ENCODE results near the gene GKAP1. TPM values are rescaled to one million over a fixed set of nuclear protein-coding genes. Genes with fewer than 3 reads are reported as not detected.

The GKAP1 gene
- total and polyA plus RNA-seq, 4 donors, result 3.2 to 10.9 (median 4.8) TPM

DNA sequence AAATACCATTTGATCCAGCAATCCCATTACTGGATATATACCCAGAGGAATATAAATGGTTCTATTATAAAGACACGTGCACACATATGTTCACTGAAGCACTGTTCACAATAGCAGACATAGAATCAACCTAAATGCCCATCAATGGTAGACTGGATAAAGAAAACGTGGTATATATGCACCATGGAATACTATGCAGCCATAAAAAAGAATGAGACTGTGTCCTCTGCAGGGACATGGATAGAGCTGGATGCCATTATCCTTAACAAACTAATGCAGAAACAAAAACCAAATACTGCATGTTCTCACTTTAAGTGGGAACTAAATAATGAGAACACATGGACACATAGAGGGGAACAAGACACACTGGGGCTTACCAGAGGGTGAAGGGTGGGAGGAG lies 39.4 kb downstream of the GKAP1 start:
- no peak overlapping the region for H3K9ac ChIP-seq (ENCODE audit: low read depth in 1 of 2, low read length in 2 of 2)
- no peaks in the 10 kb centered on the region for H3K9me3 ChIP-seq (ENCODE audit: control insufficient read depth in 4 of 4, low read length in 3 of 4)
- no peak for DNase-seq (ENCODE audit: low spot score)
- no peaks in the 10 kb centered on the region for H3K27me3 ChIP-seq (ENCODE audit: control insufficient read depth in 4 of 4, insufficient read depth in 4 of 4, low read length in 3 of 4)
- H3K4me1 ChIP-seq (ENCODE audit: control insufficient read depth in 4 of 4, insufficient read depth in 4 of 4, low read length in 3 of 4), result no peaks in the 10 kb centered on the region
- H3K36me3 ChIP-seq (ENCODE audit: control insufficient read depth in 4 of 4, insufficient read depth in 3 of 4, low read depth in 1 of 4, low read length in 3 of 4), result peaks cover 0 to 7% (median 3%) of the 10 kb centered on the region in 4 donors
- WGBS, result 97% methylated on average over 2 of the region's 2 CpGs
- H3K4me3 ChIP-seq (ENCODE audit: low read depth in 1 of 3, low read length in 3 of 3), result no peak overlapping the region
- TF ChIP-seq, protein P1, sequence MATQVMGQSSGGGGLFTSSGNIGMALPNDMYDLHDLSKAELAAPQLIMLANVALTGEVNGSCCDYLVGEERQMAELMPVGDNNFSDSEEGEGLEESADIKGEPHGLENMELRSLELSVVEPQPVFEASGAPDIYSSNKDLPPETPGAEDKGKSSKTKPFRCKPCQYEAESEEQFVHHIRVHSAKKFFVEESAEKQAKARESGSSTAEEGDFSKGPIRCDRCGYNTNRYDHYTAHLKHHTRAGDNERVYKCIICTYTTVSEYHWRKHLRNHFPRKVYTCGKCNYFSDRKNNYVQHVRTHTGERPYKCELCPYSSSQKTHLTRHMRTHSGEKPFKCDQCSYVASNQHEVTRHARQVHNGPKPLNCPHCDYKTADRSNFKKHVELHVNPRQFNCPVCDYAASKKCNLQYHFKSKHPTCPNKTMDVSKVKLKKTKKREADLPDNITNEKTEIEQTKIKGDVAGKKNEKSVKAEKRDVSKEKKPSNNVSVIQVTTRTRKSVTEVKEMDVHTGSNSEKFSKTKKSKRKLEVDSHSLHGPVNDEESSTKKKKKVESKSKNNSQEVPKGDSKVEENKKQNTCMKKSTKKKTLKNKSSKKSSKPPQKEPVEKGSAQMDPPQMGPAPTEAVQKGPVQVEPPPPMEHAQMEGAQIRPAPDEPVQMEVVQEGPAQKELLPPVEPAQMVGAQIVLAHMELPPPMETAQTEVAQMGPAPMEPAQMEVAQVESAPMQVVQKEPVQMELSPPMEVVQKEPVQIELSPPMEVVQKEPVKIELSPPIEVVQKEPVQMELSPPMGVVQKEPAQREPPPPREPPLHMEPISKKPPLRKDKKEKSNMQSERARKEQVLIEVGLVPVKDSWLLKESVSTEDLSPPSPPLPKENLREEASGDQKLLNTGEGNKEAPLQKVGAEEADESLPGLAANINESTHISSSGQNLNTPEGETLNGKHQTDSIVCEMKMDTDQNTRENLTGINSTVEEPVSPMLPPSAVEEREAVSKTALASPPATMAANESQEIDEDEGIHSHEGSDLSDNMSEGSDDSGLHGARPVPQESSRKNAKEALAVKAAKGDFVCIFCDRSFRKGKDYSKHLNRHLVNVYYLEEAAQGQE (IDR thresholded peaks at IDR 0.05), result no peak
- TF ChIP-seq TAF1 (conservative IDR thresholded peaks at IDR 0.05) (no peak), EGR1 (IDR thresholded peaks at IDR 0.05; ENCODE audit: low read depth in 2 of 2) (no peak), FOXA1 (IDR thresholded peaks at IDR 0.05) (no peak), FOXA2 (IDR thresholded peaks at IDR 0.05) (no peak), RAD21 (IDR thresholded peaks at IDR 0.05) (no peak)
- TF ChIP-seq, protein P2, sequence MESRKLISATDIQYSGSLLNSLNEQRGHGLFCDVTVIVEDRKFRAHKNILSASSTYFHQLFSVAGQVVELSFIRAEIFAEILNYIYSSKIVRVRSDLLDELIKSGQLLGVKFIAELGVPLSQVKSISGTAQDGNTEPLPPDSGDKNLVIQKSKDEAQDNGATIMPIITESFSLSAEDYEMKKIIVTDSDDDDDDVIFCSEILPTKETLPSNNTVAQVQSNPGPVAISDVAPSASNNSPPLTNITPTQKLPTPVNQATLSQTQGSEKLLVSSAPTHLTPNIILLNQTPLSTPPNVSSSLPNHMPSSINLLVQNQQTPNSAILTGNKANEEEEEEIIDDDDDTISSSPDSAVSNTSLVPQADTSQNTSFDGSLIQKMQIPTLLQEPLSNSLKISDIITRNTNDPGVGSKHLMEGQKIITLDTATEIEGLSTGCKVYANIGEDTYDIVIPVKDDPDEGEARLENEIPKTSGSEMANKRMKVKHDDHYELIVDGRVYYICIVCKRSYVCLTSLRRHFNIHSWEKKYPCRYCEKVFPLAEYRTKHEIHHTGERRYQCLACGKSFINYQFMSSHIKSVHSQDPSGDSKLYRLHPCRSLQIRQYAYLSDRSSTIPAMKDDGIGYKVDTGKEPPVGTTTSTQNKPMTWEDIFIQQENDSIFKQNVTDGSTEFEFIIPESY (IDR thresholded peaks at IDR 0.05), result no peak
- no peak overlapping the region for H3K27ac ChIP-seq (ENCODE audit: low read depth in 1 of 2, low read length in 2 of 2)

DNA sequence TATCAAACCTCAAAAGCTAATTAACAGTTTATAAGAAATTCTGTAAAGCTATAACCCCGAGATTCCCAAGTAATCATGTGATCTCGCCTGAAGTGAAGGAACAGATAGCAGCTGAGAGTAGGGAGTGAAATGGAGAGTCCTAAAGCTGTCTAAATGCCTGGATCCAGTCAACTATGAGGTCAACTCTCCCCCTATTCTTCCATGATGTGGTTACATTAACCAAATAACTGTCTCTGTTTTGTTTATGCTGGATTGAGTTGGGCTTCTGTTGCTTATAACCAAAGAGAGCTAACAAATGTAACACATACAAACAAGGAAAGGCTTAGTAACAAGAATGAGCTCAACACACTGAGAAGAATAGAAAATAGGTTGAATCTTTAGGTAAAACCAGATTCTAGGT lies 41.6 kb downstream of the GKAP1 start:
- 93% methylated on average over 2 of the region's 2 CpGs for WGBS
- no peaks in the 10 kb centered on the region for H3K27me3 ChIP-seq (ENCODE audit: control insufficient read depth in 4 of 4, insufficient read depth in 4 of 4, low read length in 3 of 4)
- H3K36me3 ChIP-seq (ENCODE audit: control insufficient read depth in 4 of 4, insufficient read depth in 3 of 4, low read depth in 1 of 4, low read length in 3 of 4), result peaks cover 0 to 5% (median 0%) of the 10 kb centered on the region in 4 donors
- no peaks in the 10 kb centered on the region for H3K4me1 ChIP-seq (ENCODE audit: control insufficient read depth in 4 of 4, insufficient read depth in 4 of 4, low read length in 3 of 4)
- no peak for TF ChIP-seq NR2F2 (IDR thresholded peaks at IDR 0.05)
- H3K27ac ChIP-seq (ENCODE audit: low read depth in 1 of 2, low read length in 2 of 2), result no peak overlapping the region
- H3K4me3 ChIP-seq (ENCODE audit: low read depth in 1 of 3, low read length in 3 of 3), result no peak overlapping the region
- no peak for DNase-seq (ENCODE audit: low spot score)
- H3K9ac ChIP-seq (ENCODE audit: low read depth in 1 of 2, low read length in 2 of 2), result no peak overlapping the region
- no peaks in the 10 kb centered on the region for H3K9me3 ChIP-seq (ENCODE audit: control insufficient read depth in 4 of 4, low read length in 3 of 4)

DNA sequence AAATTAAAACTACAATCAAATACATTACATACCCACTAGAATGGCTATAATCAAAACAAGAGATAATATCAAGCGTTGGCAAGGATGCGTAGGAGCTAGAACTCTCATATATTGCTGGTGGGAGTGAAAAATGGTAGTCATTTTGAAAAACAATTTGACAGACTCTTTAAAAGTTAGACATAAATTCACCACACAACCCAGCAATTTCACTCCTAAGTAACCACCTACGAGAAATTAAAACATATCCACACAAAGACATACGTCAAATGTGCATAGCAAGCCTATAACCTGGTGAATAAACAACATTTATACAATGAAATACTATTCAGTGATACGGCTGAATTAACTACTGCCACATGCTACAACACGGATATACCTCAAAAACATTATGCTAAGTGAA lies 44.7 kb downstream of the GKAP1 start:
- DNase-seq (ENCODE audit: low spot score), result no peak
- peaks cover 0 to 2% (median 0%) of the 10 kb centered on the region in 4 donors for H3K36me3 ChIP-seq (ENCODE audit: control insufficient read depth in 4 of 4, insufficient read depth in 3 of 4, low read depth in 1 of 4, low read length in 3 of 4)
- H3K9ac ChIP-seq (ENCODE audit: low read depth in 1 of 2, low read length in 2 of 2), result no peak overlapping the region
- H3K27ac ChIP-seq (ENCODE audit: low read depth in 1 of 2, low read length in 2 of 2), result no peak overlapping the region
- H3K4me1 ChIP-seq (ENCODE audit: control insufficient read depth in 4 of 4, insufficient read depth in 4 of 4, low read length in 3 of 4), result no peaks in the 10 kb centered on the region
- H3K4me3 ChIP-seq (ENCODE audit: low read depth in 1 of 3, low read length in 3 of 3), result no peak overlapping the region
- no peaks in the 10 kb centered on the region for H3K27me3 ChIP-seq (ENCODE audit: control insufficient read depth in 4 of 4, insufficient read depth in 4 of 4, low read length in 3 of 4)
- no peak for TF ChIP-seq SP1 (IDR thresholded peaks at IDR 0.05)
- WGBS, result 97% methylated on average over 6 of the region's 6 CpGs
- H3K9me3 ChIP-seq (ENCODE audit: control insufficient read depth in 4 of 4, low read length in 3 of 4), result no peaks in the 10 kb centered on the region

Data from liver (tissue), 9 donors.